GM23338 (cell line): ENCODE data around the gene OXNAD1. TPM values are rescaled to one million over a fixed set of nuclear protein-coding genes. Genes with fewer than 3 reads are reported as not detected.
A peak's percentile ranks its signal among the peaks of the same experiment; 100 is the strongest.

Source experiments
- ATAC-seq: fragments of 200-7000 bp; cut with Tn5 transposase; 3 replicates; pipeline ENCODE4 v1.9.1; 2020
- DNase-seq: peaks from one replicate; pipeline ENCODE4 v3.0.0-alpha.2; 2015; ENCODE audit warnings: low spot score
- H2AFZ ChIP-seq: fragments of 200-600 bp; sonication (generic); 2 replicates; pipeline ENCODE4 v1.8.0; 2016; ENCODE audit warnings: antibody characterized with exemption, mild to moderate bottlenecking, moderate library complexity
- H3F3A ChIP-seq: fragments of 200-600 bp; sonication (generic); replicated peaks from 2 replicates; pipeline ENCODE4 v1.8.0; 2017; ENCODE audit warnings: antibody characterized with exemption, mixed run types, low read depth
- H3K27ac ChIP-seq: fragments of 200-600 bp; sonication (generic); 2 replicates; pipeline ENCODE4 v1.6.1; 2016; ENCODE audit warnings: low read depth
- H3K27me3 ChIP-seq: fragments of 200-600 bp; sonication (generic); 2 replicates; pipeline ENCODE4 v1.8.0; 2016; ENCODE audit warnings: mild to moderate bottlenecking, mixed run types, moderate library complexity; ENCODE audit not compliant: insufficient read depth
- H3K36me3 ChIP-seq: fragments of 200-600 bp; sonication (generic); 2 replicates; pipeline ENCODE4 v1.8.0; 2016; ENCODE audit warnings: mild to moderate bottlenecking; ENCODE audit not compliant: insufficient read depth
- H3K4me1 ChIP-seq: fragments of 200-600 bp; sonication (generic); 2 replicates; pipeline ENCODE4 v1.8.0; 2016; ENCODE audit warnings: mild to moderate bottlenecking, moderate library complexity; ENCODE audit not compliant: insufficient read depth
- H3K4me2 ChIP-seq: fragments of 200-600 bp; sonication (generic); 2 replicates; pipeline ENCODE4 v1.7.1; 2017; ENCODE audit warnings: mixed run types
- H3K4me3 ChIP-seq: fragments of 200-600 bp; sonication (generic); 2 replicates; pipeline ENCODE4 v1.6.1; 2016; ENCODE audit warnings: mixed run types
- H3K79me2 ChIP-seq: fragments of 200-600 bp; sonication (generic); replicated peaks from 2 replicates; pipeline ENCODE4 v1.8.0; 2017; ENCODE audit warnings: mild to moderate bottlenecking; ENCODE audit not compliant: insufficient read depth
- H3K9me2 ChIP-seq: fragments of 200-600 bp; sonication (generic); 2 replicates; pipeline ENCODE4 v1.8.0; 2017; ENCODE audit not compliant: insufficient read depth
- H4K20me1 ChIP-seq: fragments of 200-600 bp; sonication (generic); replicated peaks from 2 replicates; pipeline ENCODE4 v1.8.0; 2017; ENCODE audit warnings: mild to moderate bottlenecking; ENCODE audit not compliant: insufficient read depth
- H3K27ac Mint-ChIP-seq: 2 replicates; pipeline ENCODE4 v1.8.0; 2020; ENCODE audit warnings: inconsistent platforms, mild to moderate bottlenecking, moderate library complexity, mixed read lengths
- H3K27me3 Mint-ChIP-seq: 3 replicates; pipeline ENCODE4 v1.8.0; 2022; ENCODE audit warnings: low read depth, mild to moderate bottlenecking, moderate library complexity, mixed read lengths, inconsistent platforms; ENCODE audit not compliant: insufficient read depth, poor library complexity
- H3K36me3 Mint-ChIP-seq: 3 replicates; pipeline ENCODE4 v1.8.0; 2021; ENCODE audit warnings: low read depth, mild to moderate bottlenecking, inconsistent platforms, moderate library complexity, mixed read lengths
- H3K4me1 Mint-ChIP-seq: 3 replicates; pipeline ENCODE4 v1.8.0; 2020; ENCODE audit warnings: mild to moderate bottlenecking, inconsistent platforms, mixed read lengths
- H3K4me3 Mint-ChIP-seq: 3 replicates; pipeline ENCODE4 v1.8.0; 2021; ENCODE audit warnings: moderate library complexity, mild to moderate bottlenecking, inconsistent platforms, mixed read lengths
- H3K9me3 Mint-ChIP-seq: 3 replicates; pipeline ENCODE4 v1.8.0; 2020; ENCODE audit warnings: moderate library complexity, mild to moderate bottlenecking, inconsistent platforms, mixed read lengths
- CREB1 ChIP-seq: fragments of 250-450 bp; sonication (Bioruptor Pico); IDR thresholded peaks from 2 replicates; pipeline ENCODE4 v1.5.0; 2020; ENCODE audit warnings: low read depth, mild to moderate bottlenecking, moderate library complexity
- CTCF ChIP-seq, 2 experiments: fragments of 200-600 bp in 1 of 2; sonication (generic) in 1 of 2; conservative IDR thresholded peaks; 2 replicates each; pipeline versions ENCODE4 v1.5.1 to v1.6.1; 2016 to 2017; ENCODE audit warnings: antibody characterized with exemption in 2 of 2, low read depth in 2 of 2, mild to moderate bottlenecking in 2 of 2, moderate library complexity in 1 of 2
- ETS1 ChIP-seq: IDR thresholded peaks from 2 replicates; pipeline ENCODE4 v1.6.1; 2016; ENCODE audit warnings: antibody characterized with exemption
- EZH2 ChIP-seq: fragments of 200-600 bp; sonication (generic); IDR thresholded peaks from one replicate; pipeline ENCODE4 v1.8.0; 2017; ENCODE audit warnings: antibody characterized with exemption, mild to moderate bottlenecking, low read depth; ENCODE audit not compliant: unreplicated experiment
- EZH2phosphoT487 ChIP-seq: fragments of 200-600 bp; sonication (generic); IDR thresholded peaks from one replicate; pipeline ENCODE4 v1.8.1; 2018; ENCODE audit warnings: antibody characterized with exemption; ENCODE audit not compliant: unreplicated experiment
- JUNB ChIP-seq: IDR thresholded peaks from one replicate; pipeline ENCODE4 v1.6.1; 2016; ENCODE audit warnings: antibody characterized with exemption; ENCODE audit not compliant: unreplicated experiment
- NANOG ChIP-seq: IDR thresholded peaks from 2 replicates; pipeline ENCODE4 v1.6.1; 2016; ENCODE audit warnings: antibody characterized with exemption, borderline replicate concordance
- POLR2AphosphoS5 ChIP-seq: IDR thresholded peaks from 2 replicates; pipeline ENCODE4 v1.6.1; 2016; ENCODE audit warnings: antibody characterized with exemption, low read depth
- ZNF114 ChIP-seq: fragments of 250-450 bp; sonication (Bioruptor Pico); IDR thresholded peaks from 2 replicates; pipeline ENCODE4 v1.5.0; 2020; ENCODE audit warnings: mild to moderate bottlenecking, moderate library complexity
- ZNF331 ChIP-seq: fragments of 250-450 bp; sonication (Bioruptor Pico); IDR thresholded peaks from 2 replicates; pipeline ENCODE4 v1.5.0; 2020; ENCODE audit warnings: low read depth, mild to moderate bottlenecking, moderate library complexity
- ZNF462 ChIP-seq: fragments of 250-450 bp; sonication (Bioruptor Pico); IDR thresholded peaks from 2 replicates; pipeline ENCODE4 v1.5.0; 2020; ENCODE audit warnings: mild to moderate bottlenecking, moderate library complexity
- polyA plus RNA-seq: library from polyadenylated mRNA; unstranded; fragments of >200 nt; fragmentation: Nextera tagmentation; extraction: Ambion mirVana; gene quantifications from 2 replicates; pipeline ENCODE4 v1.2.1, GENCODE V29; 2016
- total RNA-seq: library from RNA; depleted of rRNA; stranded (reverse); fragments of >200 nt; shearing (Covaris generic); gene quantifications from 2 replicates; pipeline ENCODE4 v1.2.3, GENCODE V29; 2014

OXNAD1 gene
- total and polyA plus RNA-seq, 2 experiments from 2014 or later = 22.9 to 34.2 TPM

- no peak for TF ChIP-seq CTCF (conservative IDR thresholded peaks at IDR 0.05; ENCODE audit: low read depth in 2 of 2)
- TF ChIP-seq ETS1 = no peak
- no peak for TF ChIP-seq ZNF331
Measured at GRCh38 chr3:16288664-16289063, 23.7 kb downstream of the OXNAD1 start (continued).

- Histone ChIP-seq H3K79me2 (peaks cover 23% of the 10 kb centered on the region), H3K27ac (no peak overlapping the region), H3F3A (no peaks in the 10 kb centered on the region), H2AFZ (no peak overlapping the region), H3K4me3 (no peak overlapping the region), H3K9me2 (no peaks in the 10 kb centered on the region), H3K4me1 (no peaks in the 10 kb centered on the region), H4K20me1 (no peaks in the 10 kb centered on the region), H3K36me3 (0 out of 2 replicates have a peak, but pooled peaks cover 5% of the 10 kb centered on the region), H3K27me3 (no peaks in the 10 kb centered on the region), H3K4me2 (no peak overlapping the region)
- no peak for DNase-seq
- ATAC-seq = no peak
- Mint-ChIP-seq H3K27ac (peak overlapping the region; percentile 51; the same call in 1 of the 2 replicates), H3K4me3 (no peak overlapping the region), H3K9me3 (no peaks in the 10 kb centered on the region; the same call in 1 of the 3 replicates), H3K27me3 (no peaks in the 10 kb centered on the region), H3K36me3 (peaks cover 37% of the 10 kb centered on the region), H3K4me1 (no peaks in the 10 kb centered on the region)
- TF ChIP-seq POLR2AphosphoS5 (no peak), JUNB (no peak), ZNF462 (CRISPR knock-in tag) (no peak), EZH2 (no peak), CREB1 (no peak), NANOG (no peak), ETS1 (no peak), EZH2phosphoT487 (no peak), ZNF331 (no peak), ZNF114 (CRISPR knock-in tag) (no peak), CTCF (conservative IDR thresholded peaks at IDR 0.05; ENCODE audit: low read depth in 2 of 2) (no peak)
Measured at GRCh38 chr3:16289144-16289889, 24.3 kb downstream of the OXNAD1 start.
